Stimulated activated naive CD8-positive, alpha-beta T cell treated with anti-CD3 and anti-CD28 coated beads, Interleukin-15, Interleukin-2, amounts not matched to agents 100 ng/mL and 50 ng/mL, for 24 hours (primary cell): ENCODE results near the gene FCRL1.
A peak's percentile ranks its signal among the peaks of the same experiment; 100 is the strongest.

Source experiments
- H3K27ac Mint-ChIP-seq: one replicate; pipeline ENCODE4 v1.8.0; 2021; ENCODE audit warnings: mild to moderate bottlenecking, mixed read lengths
- H3K27me3 Mint-ChIP-seq: one replicate; pipeline ENCODE4 v1.8.0; 2021; ENCODE audit warnings: mixed read lengths
- H3K36me3 Mint-ChIP-seq: one replicate; pipeline ENCODE4 v1.8.0; 2021; ENCODE audit warnings: low read depth, mixed read lengths
- H3K4me1 Mint-ChIP-seq: one replicate; pipeline ENCODE4 v1.8.0; 2021; ENCODE audit warnings: low read depth, mixed read lengths
- H3K4me3 Mint-ChIP-seq: one replicate; pipeline ENCODE4 v1.8.0; 2021; ENCODE audit warnings: mild to moderate bottlenecking, mixed read lengths
- H3K9me3 Mint-ChIP-seq: one replicate; pipeline ENCODE4 v1.8.0; 2021; ENCODE audit warnings: mixed read lengths

Gene FCRL1, protein sequence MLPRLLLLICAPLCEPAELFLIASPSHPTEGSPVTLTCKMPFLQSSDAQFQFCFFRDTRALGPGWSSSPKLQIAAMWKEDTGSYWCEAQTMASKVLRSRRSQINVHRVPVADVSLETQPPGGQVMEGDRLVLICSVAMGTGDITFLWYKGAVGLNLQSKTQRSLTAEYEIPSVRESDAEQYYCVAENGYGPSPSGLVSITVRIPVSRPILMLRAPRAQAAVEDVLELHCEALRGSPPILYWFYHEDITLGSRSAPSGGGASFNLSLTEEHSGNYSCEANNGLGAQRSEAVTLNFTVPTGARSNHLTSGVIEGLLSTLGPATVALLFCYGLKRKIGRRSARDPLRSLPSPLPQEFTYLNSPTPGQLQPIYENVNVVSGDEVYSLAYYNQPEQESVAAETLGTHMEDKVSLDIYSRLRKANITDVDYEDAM

DNA sequence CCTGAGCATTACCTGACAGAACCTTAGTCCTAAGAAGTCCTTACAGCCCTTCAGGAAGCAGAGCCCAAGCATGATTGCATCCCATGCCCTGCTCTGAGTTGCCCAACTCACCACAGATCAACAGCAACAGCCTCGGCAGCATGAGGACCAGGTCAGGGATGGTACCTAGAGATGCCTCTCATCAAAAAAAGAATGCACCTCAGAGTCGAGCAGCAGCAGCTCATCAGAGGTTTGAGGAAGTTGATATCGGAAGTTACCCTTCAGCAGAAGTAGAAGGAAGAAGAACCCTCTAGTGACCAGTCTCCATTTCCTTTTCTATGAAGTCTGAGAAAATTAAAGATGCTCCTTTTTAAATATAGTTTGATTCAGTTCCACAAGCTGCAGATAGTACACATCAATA is at the start of gene FCRL1:
Gene FCRL1 (minus strand): TSS at position 225 of the 400 bp plus-strand sequence. CDS start 83 bp downstream, at position 142.
- Mint-ChIP-seq H3K4me3 (no peak within 1 kb of the TSS), H3K27ac (no peak within 1 kb of the TSS), H3K36me3 (no peaks in the 10 kb centered on the region)

GRCh38 chr1:157868654-157869053 is 48.7 kb upstream of the FCRL1 start:
- no peaks in the 10 kb centered on the region for H3K36me3 Mint-ChIP-seq
- H3K4me1 Mint-ChIP-seq = no peaks in the 10 kb centered on the region
- peaks cover 17% of the 10 kb centered on the region for H3K27me3 Mint-ChIP-seq
- no peak overlapping the region for H3K4me3 Mint-ChIP-seq
- H3K9me3 Mint-ChIP-seq = no peaks in the 10 kb centered on the region
- H3K27ac Mint-ChIP-seq = no peak overlapping the region

More for the DNA sequence above, at the start of gene FCRL1:
- Mint-ChIP-seq H3K27me3 (peaks cover 12% of the 10 kb centered on the region), H3K4me1 (peaks cover 8% of the 10 kb centered on the region), H3K9me3 (no peaks in the 10 kb centered on the region)

DNA sequence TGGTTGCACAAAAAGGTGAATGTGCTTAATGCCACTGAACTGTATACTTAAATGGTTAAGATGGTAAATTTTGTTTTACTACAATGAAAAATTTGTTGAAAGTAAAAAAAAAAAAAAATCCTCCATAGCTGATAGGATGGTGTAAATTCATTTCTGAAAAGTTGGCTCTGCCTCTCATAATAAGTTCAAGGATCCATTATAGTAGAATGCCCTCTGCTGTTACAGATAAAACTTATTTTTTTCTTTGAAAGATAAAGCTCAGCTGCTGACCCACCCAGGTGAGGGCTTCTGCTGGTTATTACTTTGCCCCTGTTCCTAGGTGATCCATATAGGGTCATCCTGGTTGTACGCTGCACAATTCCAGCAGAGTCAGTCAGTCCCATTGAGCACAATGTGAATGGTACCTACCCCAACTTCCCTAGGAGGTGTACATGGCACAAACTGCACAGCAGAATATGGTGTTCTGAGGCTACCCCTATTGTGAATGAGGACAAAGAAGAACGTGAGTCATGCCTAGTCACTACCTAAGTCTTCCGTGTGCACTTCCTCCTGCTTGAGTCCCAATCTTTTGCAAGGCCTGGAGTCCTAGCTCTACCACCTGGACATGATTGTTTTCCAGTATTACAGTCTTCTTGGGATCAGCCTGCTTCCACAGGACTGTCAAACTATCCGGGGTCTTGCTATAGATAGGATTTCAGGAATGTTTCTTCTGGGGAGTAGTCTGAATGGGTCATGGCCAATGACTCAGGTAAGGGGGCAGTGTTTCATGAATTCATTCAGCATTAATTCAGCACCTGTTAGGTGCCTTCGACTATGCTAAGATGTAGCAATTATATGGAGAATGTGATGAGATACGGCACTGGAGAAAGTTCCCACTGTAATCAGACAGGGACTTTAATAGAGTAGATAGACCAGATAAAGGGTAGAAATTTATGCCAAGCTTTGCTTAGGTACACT is 42.5 kb upstream of the FCRL1 start:
- Mint-ChIP-seq H3K36me3 (no peaks in the 10 kb centered on the region), H3K27ac (no peak overlapping the region), H3K4me1 (no peaks in the 10 kb centered on the region), H3K9me3 (no peaks in the 10 kb centered on the region), H3K4me3 (no peak overlapping the region), H3K27me3 (peaks cover 17% of the 10 kb centered on the region)

- H3K4me3 Mint-ChIP-seq = no peak overlapping the region
- H3K27me3 Mint-ChIP-seq = no peaks in the 10 kb centered on the region
- no peaks in the 10 kb centered on the region for H3K9me3 Mint-ChIP-seq
- H3K4me1 Mint-ChIP-seq = no peaks in the 10 kb centered on the region
- peak overlapping the region; percentile 9 for H3K27ac Mint-ChIP-seq
- H3K36me3 Mint-ChIP-seq = no peaks in the 10 kb centered on the region
Observed at GRCh38 chr1:157856538-157856937, 36.6 kb upstream of the FCRL1 start.

DNA sequence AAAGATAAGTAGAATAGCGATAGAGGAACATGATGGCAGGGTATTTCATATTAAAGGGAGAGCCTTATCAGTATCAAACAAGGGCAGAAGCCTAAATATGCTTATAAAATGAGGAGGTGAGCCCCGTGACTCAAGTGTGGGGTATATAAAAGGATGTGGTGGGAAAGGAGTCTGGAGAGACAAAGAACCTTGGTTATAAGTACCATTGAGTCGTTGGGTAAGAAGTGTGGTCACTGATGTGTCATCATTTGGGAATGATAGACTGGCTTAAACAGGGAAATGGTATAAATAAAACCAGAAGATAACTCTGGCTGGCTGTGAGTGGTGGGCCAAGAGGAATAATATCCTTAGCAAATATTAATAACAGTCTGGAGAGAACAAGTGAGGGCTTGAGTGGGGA is 32.6 kb upstream of the FCRL1 start:
- Mint-ChIP-seq H3K27me3 (no peaks in the 10 kb centered on the region), H3K27ac (no peak overlapping the region), H3K9me3 (no peaks in the 10 kb centered on the region), H3K4me1 (peaks cover 5% of the 10 kb centered on the region), H3K4me3 (no peak overlapping the region), H3K36me3 (no peaks in the 10 kb centered on the region)

DNA sequence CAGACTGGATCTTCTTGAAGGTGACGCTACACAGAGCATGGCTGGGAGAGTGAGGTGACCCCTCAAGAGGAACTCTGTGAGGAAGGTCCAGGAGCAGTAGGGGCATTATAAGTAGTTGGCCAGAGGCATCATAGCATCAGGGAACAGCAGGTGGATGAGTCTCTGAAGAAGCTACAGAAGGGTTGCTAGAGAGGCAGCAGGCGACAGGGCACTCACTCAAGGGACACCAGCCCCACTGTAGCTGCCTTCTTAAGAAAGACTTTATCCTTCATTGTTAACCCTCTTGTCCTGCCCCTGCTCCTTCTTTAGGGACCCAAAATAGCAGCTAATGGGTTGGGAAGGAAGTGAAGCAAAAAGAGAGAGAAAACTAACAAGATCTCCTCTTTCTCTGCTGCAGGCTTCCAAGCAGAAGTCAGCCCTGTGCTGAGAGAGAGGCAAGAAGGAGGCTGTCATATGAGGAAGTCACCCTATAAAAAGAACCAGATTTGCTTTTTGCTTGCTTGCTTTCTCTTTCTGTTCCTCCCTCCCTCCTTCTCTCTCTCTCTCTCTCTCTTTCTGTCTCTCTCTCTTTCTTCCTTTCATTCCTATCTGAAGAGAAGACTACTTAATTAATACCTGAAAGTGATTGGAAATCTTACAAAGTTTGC is 29.4 kb upstream of the FCRL1 start:
- H3K4me1 Mint-ChIP-seq = peaks cover 10% of the 10 kb centered on the region
- peak overlapping the region; percentile 68 for H3K27ac Mint-ChIP-seq
- no peaks in the 10 kb centered on the region for H3K9me3 Mint-ChIP-seq

DNA sequence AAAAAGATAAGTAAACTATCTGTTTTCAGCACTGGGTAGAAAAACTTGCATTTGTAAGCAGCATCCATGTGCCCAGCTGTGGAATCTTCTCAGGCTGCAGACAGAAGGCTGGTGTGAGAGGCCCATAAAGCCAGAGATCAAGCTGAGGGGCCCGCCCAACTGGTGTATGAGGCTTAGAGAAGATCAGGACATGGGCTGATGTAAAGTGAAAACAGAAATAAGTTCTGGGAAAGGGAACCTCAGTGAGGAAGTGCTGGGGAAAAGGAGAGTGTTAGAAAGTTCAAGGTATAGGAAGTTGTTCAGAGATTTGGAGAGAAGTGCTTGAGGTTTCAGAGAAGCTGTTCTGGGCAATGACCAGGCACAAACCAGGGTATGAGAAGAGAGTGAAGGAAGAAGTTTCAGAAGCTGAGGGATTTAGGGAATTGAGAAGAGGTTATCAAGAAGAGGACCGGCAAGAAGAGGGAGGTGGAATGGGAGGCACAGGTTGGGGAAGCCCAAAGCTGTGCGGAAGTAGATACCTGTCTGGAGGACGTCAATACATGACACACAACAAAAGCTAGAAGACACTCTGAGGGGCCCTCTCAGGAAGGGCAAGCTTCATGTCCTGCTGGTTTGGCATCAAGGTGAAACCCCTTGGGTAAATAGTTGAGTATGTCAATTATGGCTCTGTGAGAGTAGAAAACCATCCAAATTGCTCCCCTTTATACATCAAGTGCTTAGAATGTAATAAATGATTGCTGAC is 24.3 kb upstream of the FCRL1 start:
- H3K9me3 Mint-ChIP-seq = no peaks in the 10 kb centered on the region
- no peaks in the 10 kb centered on the region for H3K36me3 Mint-ChIP-seq
- H3K27ac Mint-ChIP-seq = no peak overlapping the region
- no peak overlapping the region for H3K4me3 Mint-ChIP-seq
- peaks cover 6% of the 10 kb centered on the region for H3K27me3 Mint-ChIP-seq
- peaks cover 13% of the 10 kb centered on the region for H3K4me1 Mint-ChIP-seq

More for the DNA sequence above, 29.4 kb upstream of the FCRL1 start:
- peak overlapping the region; percentile 38 for H3K4me3 Mint-ChIP-seq
- no peaks in the 10 kb centered on the region for H3K36me3 Mint-ChIP-seq
- peaks cover 4% of the 10 kb centered on the region for H3K27me3 Mint-ChIP-seq

DNA sequence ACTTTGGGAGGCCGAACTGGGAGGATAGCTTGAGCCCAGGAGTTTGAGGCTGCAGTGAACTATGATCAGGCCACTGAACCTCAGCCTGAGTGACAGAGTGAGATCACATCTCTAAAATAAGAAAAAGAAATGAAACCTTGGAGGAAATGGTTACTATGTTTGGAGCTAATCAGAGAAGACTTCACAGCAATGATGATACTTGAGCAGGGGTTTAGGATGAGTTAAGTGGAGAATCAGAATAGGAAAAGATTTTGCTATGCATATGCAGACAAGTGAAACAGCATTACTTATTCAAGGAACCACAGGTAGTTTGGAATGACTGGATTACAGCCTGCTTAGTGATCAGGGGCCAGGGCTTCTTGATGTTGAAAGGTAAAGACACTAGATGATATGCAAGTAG is 23.0 kb upstream of the FCRL1 start:
- Mint-ChIP-seq H3K4me3 (no peak overlapping the region), H3K9me3 (no peaks in the 10 kb centered on the region), H3K27ac (no peak overlapping the region), H3K36me3 (no peaks in the 10 kb centered on the region), H3K27me3 (peaks cover 6% of the 10 kb centered on the region), H3K4me1 (peaks cover 13% of the 10 kb centered on the region)

DNA sequence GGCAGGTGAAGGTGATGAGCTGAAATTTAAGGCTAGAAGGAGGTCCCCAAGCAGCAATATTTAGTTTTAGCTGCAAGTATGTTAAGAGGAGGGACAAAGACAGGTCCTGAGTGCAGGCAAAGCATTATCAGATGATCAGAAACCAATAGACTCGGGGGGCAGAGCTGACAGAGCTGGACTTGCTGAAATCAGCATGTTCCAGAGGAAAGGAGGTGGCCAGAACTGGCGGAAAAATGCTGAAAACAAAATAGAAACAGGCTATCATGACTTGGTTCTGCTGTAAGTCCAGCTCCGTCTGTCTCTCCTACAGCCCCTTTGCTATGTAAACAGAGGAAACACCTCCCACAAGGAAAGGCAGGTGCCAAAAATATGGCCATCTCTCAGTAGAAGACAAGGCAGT is 21.8 kb upstream of the FCRL1 start, which contains the start of gene CD5L:
Gene CD5L (minus strand): TSS at position 101 of the 400 bp plus-strand sequence. CDS start 107 bp downstream, outside the sequence.
- no peak within 1 kb of the TSS for H3K27ac Mint-ChIP-seq
- no peaks in the 10 kb centered on the region for H3K9me3 Mint-ChIP-seq
- peaks cover 5% of the 10 kb centered on the region for H3K27me3 Mint-ChIP-seq
- peaks cover 13% of the 10 kb centered on the region for H3K4me1 Mint-ChIP-seq
- no peak within 1 kb of the TSS for H3K4me3 Mint-ChIP-seq
- H3K36me3 Mint-ChIP-seq = no peaks in the 10 kb centered on the region

GRCh38 chr1:157838966-157839365 is 19.0 kb upstream of the FCRL1 start:
- H3K9me3 Mint-ChIP-seq = no peaks in the 10 kb centered on the region

DNA sequence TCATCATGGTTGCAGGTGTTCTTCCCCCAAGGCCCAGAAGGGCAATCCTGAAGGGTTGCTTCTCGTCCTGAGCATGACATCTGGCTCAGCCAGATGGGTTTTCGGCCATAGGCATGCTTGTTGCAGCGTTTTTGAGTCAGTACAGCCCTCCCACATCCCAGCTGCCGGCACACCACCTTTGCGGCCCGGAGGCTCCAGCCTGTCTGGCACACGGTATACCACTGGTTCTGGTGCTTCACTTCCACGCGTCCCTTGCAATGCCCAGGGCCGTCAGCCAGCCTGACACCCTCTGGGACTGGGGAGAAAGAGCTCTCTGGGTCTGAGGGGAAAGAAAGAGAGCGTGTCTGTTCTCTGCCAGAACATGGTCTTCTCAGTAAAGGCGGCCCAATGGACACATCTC is 14.5 kb upstream of the FCRL1 start:
- no peaks in the 10 kb centered on the region for H3K9me3 Mint-ChIP-seq
- H3K36me3 Mint-ChIP-seq = no peaks in the 10 kb centered on the region
- no peak overlapping the region for H3K27ac Mint-ChIP-seq
- H3K27me3 Mint-ChIP-seq = peaks cover 4% of the 10 kb centered on the region
- H3K4me1 Mint-ChIP-seq = peaks cover 20% of the 10 kb centered on the region
- H3K4me3 Mint-ChIP-seq = no peak overlapping the region

More at GRCh38 chr1:157838966-157839365, 19.0 kb upstream of the FCRL1 start:
- H3K36me3 Mint-ChIP-seq = no peaks in the 10 kb centered on the region
- H3K27ac Mint-ChIP-seq = no peak overlapping the region
- no peak overlapping the region for H3K4me3 Mint-ChIP-seq
- peaks cover 4% of the 10 kb centered on the region for H3K4me1 Mint-ChIP-seq
- no peaks in the 10 kb centered on the region for H3K27me3 Mint-ChIP-seq

DNA sequence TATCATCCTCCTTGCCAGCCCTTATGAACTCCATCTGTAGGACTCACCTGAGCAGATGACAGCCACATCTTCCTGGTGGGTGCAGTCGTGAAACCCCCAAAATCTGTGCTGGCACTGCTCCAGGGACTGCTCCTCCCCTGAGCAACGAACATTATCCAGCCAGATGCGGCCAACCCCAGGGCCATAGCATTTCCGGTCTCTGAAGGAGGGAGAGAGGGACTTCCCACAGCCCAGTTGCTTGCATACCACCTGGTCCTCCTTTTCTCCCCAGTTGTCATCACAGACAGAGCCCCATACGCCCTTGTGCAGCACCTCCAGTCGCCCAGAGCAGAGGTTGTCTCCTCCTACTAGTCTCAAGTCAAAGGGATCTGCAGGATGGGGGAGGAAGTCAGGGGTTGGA is 13.2 kb upstream of the FCRL1 start:
- Mint-ChIP-seq H3K27ac (no peak overlapping the region), H3K4me3 (no peak overlapping the region)

GRCh38 chr1:157831968-157832626 is 12.2 kb upstream of the FCRL1 start:
- Mint-ChIP-seq H3K27me3 (peaks cover 11% of the 10 kb centered on the region), H3K9me3 (no peaks in the 10 kb centered on the region), H3K4me1 (peaks cover 25% of the 10 kb centered on the region), H3K4me3 (no peak overlapping the region), H3K36me3 (no peaks in the 10 kb centered on the region), H3K27ac (no peak overlapping the region)

More for the DNA sequence above, 13.2 kb upstream of the FCRL1 start:
- no peaks in the 10 kb centered on the region for H3K36me3 Mint-ChIP-seq
- H3K27me3 Mint-ChIP-seq = peaks cover 11% of the 10 kb centered on the region
- peaks cover 25% of the 10 kb centered on the region for H3K4me1 Mint-ChIP-seq
- H3K9me3 Mint-ChIP-seq = no peaks in the 10 kb centered on the region
